Measurements from ENCODE around the gene UGGT2.

- TF ChIP-seq POLR2A (IDR thresholded peaks at IDR 0.05) = no peak
- no peak for TF ChIP-seq CTCF (IDR thresholded peaks at IDR 0.05)
These were observed 220.1 kb downstream of the UGGT2 start for GRCh38 chr13:95833126-95833525.

All from thyroid gland (tissue), 4 donors.